GM21737 (cell line): ENCODE data around the gene TNP2.

Source experiments
- ATAC-seq: cut with Tn5 transposase; IDR thresholded peaks from one replicate; pipeline ENCODE4 v1.9.1; 2021; ENCODE audit warnings: mild to moderate bottlenecking, moderate library complexity; ENCODE audit not compliant: unreplicated experiment

The TNP2 gene

DNA sequence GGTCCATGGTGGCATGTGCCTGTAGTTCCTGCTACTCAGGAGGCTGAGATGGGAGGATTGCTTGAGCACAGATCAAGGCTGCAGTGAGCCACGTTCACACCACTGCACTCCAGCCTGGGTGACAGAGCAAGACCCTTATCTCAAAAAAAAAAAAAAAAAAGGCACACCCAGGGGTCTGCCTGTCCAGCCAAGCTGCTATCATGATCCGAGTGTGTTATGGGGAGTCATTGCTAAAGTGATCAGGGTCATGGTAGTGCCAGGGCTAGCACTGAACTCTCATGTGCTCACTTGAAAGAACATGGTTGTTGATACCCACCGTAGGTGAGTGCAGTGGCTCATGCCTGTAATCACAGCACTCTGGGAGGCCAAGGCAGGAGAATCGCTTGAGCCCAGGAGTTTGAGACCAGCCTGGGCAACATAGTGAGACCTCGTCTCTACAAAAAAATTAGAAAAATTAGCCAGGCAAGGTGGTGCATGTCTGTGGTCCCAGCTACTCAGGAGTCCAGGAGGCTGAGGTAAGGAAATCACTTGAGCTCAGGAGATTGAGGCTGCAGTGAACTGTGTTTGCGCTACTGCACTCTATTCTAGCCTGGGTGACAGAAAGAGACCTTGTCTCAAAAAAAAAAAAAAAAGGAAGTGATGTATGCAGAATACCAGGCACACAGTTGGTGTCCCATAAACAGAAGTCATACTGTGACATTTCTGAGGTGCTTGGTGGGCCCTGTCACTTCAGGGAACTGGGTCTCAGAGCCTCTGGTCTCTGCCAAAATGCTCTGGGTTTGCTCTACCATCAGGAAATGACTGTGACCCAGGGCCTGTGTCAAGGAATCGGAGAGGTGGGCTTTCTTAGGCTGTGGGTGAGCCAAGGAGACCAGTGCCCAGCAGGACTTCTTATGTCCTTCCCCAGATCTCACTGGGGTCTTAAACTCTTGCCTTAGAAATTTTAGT lies 9.8 kb upstream of the TNP2 start:
- ATAC-seq: no peak

DNA sequence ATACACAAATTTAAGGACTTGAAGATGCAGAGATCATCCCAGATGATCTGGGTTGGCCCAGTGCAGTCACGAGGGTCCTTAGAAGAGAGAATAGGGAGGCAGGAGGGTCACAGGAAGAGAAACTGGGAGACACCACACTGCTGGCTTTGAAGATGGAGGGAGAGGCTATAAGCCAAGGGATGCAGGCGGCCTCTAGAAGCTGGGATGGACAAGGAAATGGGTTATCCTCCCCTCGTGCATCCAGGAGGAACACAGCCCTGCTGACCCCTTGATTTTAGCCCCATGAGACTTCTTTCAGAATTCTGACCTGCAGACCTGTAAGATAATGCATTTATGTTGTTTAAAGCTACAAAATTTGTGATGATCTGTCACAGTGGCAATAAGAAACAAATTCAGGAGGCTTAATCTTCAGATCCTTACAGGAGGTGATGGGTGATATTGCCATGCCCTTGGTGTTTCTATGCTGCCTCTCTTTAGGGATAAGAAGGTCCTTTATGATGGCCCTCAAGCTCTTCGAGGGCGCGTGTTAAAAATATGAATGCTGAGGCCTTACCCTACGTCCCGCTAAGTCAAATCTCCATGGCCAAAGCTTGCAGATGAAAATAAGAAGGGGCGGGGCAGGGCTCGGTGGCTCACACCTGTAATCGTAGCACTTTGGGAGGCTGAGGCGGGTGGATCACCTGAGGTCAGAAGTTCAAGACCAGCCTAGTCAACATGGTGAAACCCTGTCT lies 8.6 kb upstream of the TNP2 start:
- ATAC-seq: no peak

DNA sequence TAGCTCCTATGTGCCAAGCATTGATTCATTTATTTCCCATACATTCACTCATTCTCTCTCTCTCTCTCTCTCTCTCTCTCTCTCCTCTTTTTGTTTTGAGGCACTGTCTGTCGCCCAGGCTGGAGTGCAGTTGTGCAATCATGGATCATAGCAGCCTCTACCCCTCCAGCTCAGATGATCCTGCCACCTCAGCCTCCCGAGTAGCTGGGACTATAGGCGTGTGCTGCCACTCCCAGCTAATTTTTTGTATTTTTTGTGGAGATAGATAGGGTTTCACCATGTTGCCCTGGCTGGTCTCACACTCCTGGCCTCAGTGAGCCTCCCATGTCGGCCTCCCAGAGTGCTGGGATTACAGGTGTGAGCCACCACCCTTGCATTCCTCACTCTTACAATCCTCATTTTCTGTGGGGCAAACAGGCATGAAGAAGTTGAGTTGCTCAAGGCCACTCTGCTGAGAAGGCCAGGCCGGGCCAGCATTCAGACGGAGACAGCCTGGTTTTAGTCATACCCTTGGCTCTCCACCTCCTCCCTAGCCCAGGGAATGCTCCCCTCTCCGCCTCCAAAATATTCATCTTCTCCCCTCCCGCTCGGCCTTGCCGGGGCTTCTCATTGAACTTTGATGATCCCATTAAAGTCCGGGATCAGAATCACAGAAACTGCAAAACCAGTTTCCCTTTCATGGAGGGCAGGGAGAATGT lies 7.9 kb upstream of the TNP2 start:
- no peak for ATAC-seq

DNA sequence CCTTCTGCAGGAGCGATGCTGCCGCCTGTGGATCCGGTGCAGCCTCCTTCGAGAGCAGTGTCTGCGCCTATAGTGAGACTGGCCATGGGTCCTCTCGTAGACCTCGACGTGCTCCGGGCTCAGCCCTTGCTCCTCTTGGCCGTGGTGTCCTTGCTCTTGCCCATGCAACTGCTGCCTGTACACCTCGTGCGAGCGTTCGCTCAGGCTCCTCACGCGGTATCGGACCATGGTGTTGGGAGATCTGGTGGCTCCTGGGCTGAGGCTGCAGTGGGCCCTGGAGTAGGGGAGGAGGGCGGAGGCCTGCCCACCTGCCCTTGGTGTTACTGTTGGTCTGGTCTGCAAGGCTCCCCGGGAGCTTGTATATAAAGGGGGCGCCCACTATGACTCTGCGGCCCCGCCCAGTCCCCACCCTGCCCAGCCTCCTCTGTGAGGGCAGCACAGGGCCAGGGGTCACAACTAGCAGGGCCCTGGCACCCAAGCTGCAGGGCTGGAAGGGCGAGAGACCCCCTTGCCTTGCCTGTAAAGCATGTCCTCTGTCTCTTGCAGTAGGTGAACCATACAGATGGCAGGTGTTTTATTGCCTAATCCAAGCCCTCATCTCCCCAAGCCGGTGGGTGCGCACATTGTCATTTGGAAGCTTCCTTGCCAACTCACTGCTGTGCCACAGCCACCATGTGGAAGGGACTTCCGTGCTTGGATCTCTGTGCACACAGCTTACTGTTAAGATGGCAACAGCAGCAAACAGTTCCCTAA lies 7.2 kb upstream of the TNP2 start, which contains the start of gene PRM2:
PRM2 (minus strand) TSS at position 338 of the 753 bp plus-strand sequence; CDS start at position 228, 110 bp downstream.
- ATAC-seq: no peak

DNA sequence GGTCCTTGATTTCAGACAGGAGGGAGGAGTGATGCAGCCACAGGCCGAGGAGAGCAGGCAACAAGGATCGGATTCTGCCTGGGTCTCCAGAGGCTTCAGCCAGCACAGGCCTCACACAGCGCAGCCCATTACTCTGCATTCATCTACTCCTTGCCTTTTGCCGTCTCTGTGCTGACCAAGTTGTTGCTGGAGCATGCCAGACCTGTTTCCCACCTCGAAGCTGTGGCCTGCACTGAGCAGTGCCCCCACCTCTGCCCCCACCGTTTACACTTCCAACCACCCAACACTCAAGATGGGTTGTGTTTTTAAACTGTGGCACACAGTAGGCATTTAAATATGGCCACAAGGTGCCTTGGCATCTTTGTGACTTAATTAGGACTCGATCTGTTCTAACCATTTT lies 5.8 kb upstream of the TNP2 start:
- no peak for ATAC-seq

DNA sequence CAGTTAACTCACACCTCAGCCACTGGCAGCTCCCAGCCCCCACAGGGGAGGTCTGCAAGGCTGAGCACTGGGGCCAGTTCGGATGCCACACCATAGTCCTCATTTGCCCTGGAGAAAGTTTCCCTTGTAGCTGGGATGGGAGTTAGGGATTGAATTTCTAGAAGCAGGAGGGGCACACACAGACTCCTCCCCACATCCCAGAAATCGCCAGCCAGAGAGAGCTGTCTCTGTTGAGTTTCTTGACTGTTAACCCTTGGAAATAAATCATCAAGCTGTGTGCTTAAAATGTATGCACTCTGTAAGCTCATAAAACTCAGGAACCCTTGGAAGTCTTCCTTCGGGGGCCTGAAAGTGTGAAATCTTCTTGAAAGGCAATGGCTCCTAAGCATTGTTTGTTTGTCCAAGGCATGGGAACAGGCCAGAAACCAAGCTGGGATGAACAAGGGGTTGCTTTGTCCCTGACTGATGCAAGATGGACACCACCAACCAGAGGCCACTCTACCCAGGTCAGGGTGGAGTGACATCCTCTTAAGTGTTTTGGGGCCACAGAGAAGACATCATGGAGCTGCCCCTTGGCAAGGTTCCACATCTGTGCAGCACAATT lies 4.7 kb upstream of the TNP2 start:
- ATAC-seq: no peak

DNA sequence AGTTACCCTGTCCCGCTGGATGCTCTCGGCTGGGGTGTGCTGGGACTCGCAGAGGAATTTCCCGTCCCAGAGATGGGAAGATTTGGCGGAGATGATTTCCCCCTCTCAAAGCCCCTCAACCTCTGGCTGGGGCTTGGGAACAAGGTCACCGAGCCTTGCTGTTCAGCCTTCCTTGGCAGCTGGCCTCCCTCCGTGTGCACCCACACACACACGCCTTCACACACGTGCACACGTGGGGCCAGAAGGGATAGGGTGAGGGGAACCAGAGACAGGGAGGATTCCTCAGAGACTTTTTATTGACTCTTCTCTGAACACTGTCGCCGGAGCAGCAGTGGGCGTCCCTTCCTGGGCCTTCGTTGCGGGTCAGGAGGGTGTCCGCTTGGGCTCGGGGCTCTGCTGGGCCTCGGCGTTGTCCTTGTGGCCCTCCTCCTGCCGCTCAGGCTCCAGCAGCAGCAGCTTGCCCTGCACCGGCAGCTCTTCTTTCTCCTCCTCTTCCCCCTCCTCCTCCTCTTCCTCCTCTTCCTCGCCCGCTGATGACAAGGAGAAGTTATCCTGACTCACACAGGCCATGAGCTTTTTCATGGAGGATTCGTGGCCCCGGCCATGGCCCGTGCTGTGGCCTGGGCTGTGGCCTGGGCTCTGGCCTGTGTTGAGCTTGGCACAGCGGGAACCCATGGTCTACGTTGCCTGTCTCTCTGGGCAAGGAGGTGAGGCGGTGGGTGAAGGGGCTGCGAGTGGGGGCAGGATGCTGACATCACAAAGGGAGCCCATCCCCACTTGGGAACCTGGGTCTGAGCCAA lies 4.0 kb upstream of the TNP2 start, which contains the start of gene PRM3:
PRM3 (minus strand) TSS at position 709 of the 800 bp plus-strand sequence; CDS start at position 675, 34 bp downstream.
- ATAC-seq: no peak

DNA sequence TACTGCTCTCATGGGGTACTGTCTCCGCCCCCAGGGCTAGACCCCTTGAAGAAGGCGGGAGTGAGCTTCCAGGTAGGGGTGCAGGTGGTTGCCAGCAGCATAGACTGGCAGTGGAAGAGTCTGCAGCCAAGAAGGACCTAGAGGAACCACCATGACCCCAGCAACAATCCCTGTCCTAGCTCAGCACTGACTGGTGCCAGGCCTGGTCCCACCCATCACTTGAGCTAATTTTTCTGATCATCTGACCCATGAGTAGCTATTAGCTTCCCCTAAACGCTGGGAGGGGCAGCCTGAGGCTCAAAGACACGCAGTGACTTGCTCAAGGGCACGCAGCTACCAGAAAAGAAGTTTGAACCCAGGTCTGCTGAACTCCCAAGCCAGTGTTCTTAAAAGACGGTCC lies 3.4 kb upstream of the TNP2 start:
- no peak for ATAC-seq

DNA sequence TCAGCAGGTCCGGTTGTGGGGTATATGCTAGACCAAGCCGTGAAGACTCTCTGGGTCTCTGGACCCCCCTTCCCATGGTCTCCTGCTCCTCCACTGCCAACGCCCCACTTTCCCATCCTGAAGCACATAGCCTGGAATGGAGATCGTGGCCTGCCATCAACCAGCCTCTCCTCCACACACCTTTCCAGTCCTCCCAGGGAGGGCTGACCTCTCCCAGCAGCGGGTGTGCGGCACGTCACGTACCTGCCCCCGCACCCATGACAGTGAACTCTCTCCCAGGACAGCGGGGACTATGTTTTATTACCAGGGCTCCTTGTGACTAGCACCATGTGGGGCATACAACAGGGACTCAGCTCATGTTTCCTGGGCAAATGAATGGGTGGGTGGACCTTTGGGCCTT lies 2.5 kb upstream of the TNP2 start:
- ATAC-seq: no peak

DNA sequence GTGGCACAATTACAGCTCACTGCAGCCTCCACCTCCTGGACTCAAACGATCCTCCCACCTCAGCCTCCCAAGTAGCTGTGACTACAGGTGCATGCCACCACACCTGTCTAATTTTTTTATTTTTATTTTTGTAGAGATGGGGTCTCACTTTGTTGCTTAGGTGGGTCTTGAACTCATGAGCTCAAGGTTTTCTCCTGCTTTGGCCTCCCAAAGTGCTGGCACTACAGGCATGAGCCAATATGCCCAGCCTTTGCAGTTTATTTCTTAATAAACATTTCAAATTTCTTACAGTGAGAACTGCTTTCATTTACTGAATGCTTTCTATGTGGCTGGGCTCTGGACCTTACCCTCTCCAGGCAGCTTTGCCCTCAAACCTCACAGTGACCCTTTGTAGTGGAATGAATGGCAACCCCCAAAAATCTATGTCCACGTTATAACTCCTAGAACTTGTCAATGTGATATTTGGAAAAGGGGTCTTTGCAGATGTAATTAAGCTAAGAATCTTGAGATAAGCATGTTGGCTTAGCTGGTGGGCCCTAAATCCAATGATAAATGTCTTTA lies 1.6 kb upstream of the TNP2 start:
- no peak for ATAC-seq

DNA sequence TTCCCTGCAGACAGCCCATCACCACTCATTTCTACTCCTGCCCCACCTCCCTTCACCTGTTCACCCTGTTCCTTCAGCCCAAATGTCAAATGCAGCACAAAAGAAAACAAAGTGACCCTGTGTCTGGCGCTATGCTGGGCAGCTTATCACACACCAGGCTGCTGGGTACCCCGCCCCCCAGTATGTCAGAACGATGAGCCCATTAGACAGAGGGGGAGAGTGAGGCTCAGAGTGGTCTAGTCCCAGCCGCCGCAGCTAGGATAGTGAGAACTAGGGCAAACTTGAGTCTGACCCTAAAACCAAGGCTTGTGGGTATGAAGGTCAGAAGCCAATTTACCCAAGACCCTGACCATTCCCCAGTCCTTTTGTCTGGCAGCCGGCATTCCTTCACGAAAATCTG lies 4.0 kb downstream of the TNP2 start:
- ATAC-seq: no peak

DNA sequence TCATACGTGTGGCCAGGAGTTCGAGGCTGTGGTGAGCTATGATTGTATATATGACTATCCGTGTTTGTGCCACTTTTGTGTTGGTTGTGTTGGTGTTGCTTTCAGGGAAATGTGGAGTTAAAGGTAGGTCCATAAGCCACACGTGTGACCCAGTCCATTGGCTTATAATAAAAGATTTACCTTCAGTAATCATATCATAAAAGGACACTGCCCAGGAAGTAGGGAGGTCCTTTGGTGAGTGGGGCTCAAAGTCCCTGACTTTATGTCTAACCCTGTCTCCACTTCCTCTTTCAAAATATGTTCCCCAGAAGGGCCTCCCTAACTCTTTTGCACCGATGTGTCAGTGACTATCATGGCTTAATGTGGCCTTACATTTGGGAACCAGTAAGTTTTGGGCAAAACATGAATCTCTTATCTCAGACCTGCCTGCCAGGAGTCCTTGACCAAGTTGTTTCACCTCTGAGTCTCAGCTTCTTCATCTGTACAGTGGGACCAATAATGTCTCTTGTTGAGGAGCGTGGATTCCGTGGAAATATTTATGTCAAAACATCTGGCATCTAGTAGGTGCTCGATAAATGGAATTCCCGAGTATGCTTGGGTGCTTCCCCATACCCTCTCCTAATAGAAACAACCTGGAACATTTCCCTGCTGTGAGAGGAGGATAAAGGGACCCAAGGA lies 4.8 kb downstream of the TNP2 start:
- ATAC-seq: no peak

DNA sequence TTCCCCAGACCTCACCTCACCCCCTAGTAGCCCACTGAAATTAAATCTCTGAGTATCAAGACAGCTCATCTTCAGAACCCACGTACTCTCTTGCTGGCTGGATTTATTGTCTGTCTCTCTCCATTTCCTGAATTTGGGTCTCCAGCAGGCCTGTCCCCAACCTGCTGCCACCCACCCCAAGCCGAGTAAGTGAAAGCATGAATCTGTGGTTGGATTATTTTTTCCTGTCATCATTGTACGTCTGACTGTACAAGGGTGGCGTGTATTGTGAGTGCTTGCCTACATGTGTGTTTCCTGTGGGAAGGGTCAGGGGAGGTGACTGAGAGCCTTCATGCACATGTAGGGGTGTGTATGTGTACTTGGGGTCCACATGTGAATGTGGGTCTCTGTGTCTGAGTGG lies 5.4 kb downstream of the TNP2 start:
- ATAC-seq: no peak

DNA sequence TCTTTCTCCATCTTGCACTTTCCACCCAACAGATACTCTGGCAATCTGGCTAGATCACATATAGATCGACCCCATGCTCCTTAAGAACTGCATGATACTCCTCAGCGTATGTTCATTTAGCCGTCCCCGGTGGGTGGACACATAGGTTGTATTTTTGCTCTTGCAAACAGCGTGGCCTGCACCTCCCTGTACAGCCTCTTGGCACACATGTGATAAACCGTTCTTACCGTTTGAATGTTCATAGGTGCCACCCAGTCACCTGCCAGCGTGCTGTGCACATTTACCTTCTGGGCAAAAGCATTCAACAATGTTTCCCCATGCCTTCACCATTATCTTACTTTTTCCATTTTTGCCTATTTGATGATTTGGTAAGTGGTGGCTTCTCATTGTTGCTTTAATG lies 6.2 kb downstream of the TNP2 start:
- ATAC-seq: no peak

DNA sequence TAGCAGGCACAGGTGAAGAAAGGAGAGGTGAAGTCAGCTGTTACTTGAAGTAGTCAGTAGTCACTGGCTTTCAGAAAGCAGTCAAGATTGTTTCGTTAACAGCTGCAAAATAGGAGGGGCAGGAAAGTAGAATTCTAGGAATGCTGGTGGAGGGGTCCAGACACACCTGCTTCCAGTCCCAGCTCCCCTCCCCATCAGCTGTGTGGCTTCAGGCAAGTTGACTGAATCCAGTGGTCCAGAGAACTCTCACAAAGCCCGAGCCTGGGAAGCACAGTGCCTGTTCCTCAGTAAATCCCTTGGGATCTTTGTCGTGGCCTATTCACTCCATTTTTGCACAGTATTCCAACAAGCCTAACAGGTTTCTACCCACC lies 8.5 kb downstream of the TNP2 start:
- no peak for ATAC-seq

DNA sequence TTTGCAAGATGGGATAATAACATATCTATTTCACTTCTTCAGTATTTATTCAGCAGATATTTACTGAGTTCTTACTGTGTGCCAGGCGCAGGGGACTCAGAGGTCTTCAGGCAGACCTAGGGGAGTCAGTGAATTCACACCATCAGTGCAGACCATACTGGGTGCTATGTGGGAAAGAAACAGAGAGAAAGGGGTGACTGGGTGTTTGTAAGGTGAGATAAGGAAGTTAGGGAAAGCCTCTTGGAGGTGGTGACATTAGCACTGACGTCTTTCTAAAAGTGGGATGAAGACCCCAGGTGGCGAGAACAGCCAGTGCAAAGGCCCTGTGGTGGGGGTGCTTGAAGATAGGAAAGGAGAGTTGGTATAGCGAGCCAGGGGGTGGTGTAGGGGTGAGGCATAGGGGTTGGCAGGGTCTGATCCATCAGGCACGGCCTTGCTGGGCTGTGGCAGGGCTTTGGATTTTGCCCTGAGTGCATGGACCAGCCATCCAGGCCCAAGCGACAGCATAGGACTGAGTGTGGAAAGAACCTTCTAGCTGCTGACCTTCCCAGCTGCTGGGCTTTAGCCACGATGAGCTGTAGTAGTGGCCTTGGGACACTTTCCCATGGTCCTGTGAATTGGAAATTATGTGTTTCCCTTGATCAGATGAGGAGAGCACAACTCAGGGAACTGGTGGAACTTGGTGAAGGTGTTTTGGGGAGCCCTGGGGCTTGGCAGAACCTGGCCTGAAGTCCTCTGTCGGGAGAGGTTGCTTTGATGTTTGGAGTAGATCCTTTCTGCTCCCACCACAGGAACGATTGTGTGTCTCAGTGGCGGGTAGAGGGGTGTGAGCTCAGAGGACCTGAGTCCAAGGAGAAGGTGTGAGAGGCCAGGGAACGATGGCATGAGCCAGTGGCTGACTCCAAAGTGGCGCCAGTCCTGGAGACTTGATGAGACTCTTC lies 9.2 kb downstream of the TNP2 start:
- no peak for ATAC-seq
